Measurements from ENCODE around the gene ZFY. TPM values are rescaled to one million over a fixed set of nuclear protein-coding genes. Genes with fewer than 3 reads are reported as not detected.

The ZFY gene
- total RNA-seq = 10 to 100 TPM in 2 of 7 donors, not detected in 5; 12.7 to 13.9 TPM
- polyA plus RNA-seq = 1 to 10 TPM in 2 of 3 donors, not detected in 1; 5.0 to 5.5 TPM
- long read RNA-seq, donor 1 = 0 reads
- long read RNA-seq, donor 2, full-length matches to known transcripts = 1 of 1 reads
- long read RNA-seq, donor 2, partial matches to known transcripts = 0 of 1 reads
- long read RNA-seq, donor 2, other reads (novel, unspliced or antisense) = 0 of 1 reads

DNA sequence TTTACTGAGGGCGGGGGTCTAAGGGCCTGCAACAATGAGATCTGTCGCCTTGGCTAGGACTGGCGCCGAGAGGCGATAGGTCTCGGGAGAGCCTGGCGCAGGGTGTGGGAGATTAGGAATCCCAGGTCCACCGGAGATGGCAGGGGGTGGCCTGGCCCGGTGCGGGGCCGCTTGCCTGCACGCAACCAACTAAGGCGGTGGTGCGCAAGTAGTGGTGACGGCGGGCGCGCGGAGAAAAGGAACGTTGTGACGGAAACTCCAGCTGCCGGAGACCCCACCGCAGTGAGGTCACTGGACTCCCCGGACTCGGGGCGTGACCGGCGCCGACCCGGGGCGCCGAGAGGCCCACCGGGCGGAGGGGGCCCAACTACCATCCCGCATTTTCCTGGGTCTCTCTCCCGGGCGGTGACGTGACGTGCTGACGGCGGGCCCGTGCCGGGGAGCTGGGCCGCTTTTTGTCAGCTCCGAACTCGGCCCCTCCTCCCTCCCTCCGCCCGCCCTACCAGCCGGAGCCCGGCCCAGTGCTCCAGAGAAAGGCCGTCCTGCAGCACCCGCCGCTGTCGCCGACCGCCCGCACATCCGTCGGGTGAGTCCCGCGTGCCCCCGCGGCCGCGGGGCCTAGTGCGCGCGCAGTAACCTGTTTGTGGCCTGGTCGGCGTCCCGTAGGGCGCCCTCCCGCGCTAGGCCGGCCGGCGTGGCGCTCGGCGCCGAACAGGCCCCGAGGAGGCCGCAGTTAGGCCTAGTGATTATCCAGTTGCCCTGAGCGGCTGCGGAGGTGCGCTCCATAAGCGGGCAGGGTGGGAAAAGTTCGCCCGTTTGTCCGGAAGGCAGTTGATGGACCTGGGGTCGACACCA is at the start of gene ZFY:
Gene ZFY (plus strand): TSS at position 521 of the 855 bp plus-strand sequence. CDS start 18,556 bp downstream, outside the sequence.
- intact Hi-C loops (cut with DNase I; ENCODE audit: low total_unique reads) = no loop called here
- H3K36me3 ChIP-seq = no peaks in the 10 kb centered on the region
- no peak for DNase-seq
- WGBS, 5 donors = 0 to 1% (median 0%) methylated on average over 10 to 90 of the region's 91 CpGs; no CpG with 5 or more reads in 2 of the 5 donors
- peaks cover 0 to 50% (median 14%) of the 10 kb centered on the region in 6 donors for H3K4me1 ChIP-seq
- H3K9me3 ChIP-seq = no peaks in the 10 kb centered on the region
- TF ChIP-seq POLR2A (IDR thresholded peaks at IDR 0.05) (no peak), POLR2AphosphoS5 (IDR thresholded peaks at IDR 0.05) (no peak)
- TF ChIP-seq, protein P1, sequence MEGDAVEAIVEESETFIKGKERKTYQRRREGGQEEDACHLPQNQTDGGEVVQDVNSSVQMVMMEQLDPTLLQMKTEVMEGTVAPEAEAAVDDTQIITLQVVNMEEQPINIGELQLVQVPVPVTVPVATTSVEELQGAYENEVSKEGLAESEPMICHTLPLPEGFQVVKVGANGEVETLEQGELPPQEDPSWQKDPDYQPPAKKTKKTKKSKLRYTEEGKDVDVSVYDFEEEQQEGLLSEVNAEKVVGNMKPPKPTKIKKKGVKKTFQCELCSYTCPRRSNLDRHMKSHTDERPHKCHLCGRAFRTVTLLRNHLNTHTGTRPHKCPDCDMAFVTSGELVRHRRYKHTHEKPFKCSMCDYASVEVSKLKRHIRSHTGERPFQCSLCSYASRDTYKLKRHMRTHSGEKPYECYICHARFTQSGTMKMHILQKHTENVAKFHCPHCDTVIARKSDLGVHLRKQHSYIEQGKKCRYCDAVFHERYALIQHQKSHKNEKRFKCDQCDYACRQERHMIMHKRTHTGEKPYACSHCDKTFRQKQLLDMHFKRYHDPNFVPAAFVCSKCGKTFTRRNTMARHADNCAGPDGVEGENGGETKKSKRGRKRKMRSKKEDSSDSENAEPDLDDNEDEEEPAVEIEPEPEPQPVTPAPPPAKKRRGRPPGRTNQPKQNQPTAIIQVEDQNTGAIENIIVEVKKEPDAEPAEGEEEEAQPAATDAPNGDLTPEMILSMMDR (IDR thresholded peaks at IDR 0.05 in 8 of 11, conservative IDR thresholded peaks at IDR 0.05 in 3 of 11) = no peak
- no peaks in the 10 kb centered on the region for H3K27me3 ChIP-seq (replicated peaks in 1 of 7)
- H3K27ac ChIP-seq = peak within 1 kb of the TSS in 3 of 8 donors; percentile 97 to 98 (median 98)
- peak within 1 kb of the TSS in 4 of 8 donors; percentile 19 to 50 (median 36) for H3K4me3 ChIP-seq

DNA sequence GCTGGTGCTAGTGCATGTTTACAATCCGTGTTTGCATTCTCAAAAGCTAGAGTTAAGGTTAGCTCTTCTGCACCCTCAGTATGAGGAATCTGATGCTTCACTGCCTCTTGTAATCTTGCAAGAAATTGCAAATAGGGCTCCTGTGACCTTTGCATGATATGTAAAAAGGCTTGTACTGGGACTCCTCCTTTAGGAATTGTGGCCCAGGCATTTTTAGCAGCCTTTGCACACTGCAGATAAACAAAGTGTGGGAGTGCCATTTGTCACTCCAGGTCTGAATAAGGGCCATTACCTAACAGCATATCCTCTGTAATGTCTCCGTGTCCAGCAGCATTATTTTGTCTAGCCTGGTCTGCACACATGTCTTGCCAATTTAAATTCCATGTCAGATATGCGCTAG is 49.3 kb upstream of the ZFY start:
- Histone ChIP-seq H3K36me3 (no peaks in the 10 kb centered on the region), H3K27me3 (replicated peaks in 1 of 7) (no peaks in the 10 kb centered on the region), H3K9me3 (no peaks in the 10 kb centered on the region), H3K27ac (no peak overlapping the region), H3K4me3 (no peak overlapping the region), H3K4me1 (no peaks in the 10 kb centered on the region)
- TF ChIP-seq POLR2AphosphoS5 (IDR thresholded peaks at IDR 0.05) = no peak
- TF ChIP-seq, protein P1 (IDR thresholded peaks at IDR 0.05 in 8 of 11, conservative IDR thresholded peaks at IDR 0.05 in 3 of 11) = no peak
- TF ChIP-seq POLR2A (IDR thresholded peaks at IDR 0.05) = no peak
- intact Hi-C loops (cut with DNase I; ENCODE audit: low total_unique reads) = no loop called here
- no peak for DNase-seq
- WGBS, 5 donors = 68 to 80% (median 70%) methylated on average over 3 of the region's 3 CpGs; no CpG with 5 or more reads in 2 of the 5 donors

DNA sequence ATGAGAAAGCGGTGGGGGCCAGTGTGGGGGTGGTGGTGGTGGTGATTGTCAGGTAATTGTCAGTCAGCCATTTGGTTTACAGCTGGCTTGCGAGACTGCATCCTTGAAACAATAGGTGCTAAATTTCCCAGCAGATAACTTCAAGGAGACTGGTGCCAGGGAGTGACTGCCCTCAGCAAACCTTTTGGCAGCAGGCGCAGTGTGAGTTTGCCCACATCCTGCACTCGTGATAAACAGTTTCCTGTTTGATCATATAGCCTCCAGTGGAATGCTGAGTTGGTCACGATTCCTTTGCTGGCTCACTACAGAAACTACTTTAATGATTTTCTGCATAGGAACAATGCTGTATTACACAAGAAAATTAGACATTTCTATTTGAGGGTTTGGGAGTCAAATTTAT is 47.8 kb upstream of the ZFY start:
- no peaks in the 10 kb centered on the region for H3K27me3 ChIP-seq (replicated peaks in 1 of 7)
- WGBS, 5 donors = 26 to 60% (median 34%) methylated on average over 3 to 5 of the region's 5 CpGs; no CpG with 5 or more reads in 2 of the 5 donors
- intact Hi-C loops (cut with DNase I; ENCODE audit: low total_unique reads) = no loop called here
- H3K27ac ChIP-seq = peak overlapping the region in 2 of 8 donors; percentile 42 to 53
- H3K9me3 ChIP-seq = no peaks in the 10 kb centered on the region
- TF ChIP-seq POLR2A (IDR thresholded peaks at IDR 0.05) (no peak), POLR2AphosphoS5 (IDR thresholded peaks at IDR 0.05) (no peak)
- TF ChIP-seq, protein P1 (IDR thresholded peaks at IDR 0.05 in 8 of 11, conservative IDR thresholded peaks at IDR 0.05 in 3 of 11) = no peak
- no peak overlapping the region for H3K4me3 ChIP-seq
- H3K36me3 ChIP-seq = no peaks in the 10 kb centered on the region
- no peak for DNase-seq
- no peaks in the 10 kb centered on the region for H3K4me1 ChIP-seq

DNA sequence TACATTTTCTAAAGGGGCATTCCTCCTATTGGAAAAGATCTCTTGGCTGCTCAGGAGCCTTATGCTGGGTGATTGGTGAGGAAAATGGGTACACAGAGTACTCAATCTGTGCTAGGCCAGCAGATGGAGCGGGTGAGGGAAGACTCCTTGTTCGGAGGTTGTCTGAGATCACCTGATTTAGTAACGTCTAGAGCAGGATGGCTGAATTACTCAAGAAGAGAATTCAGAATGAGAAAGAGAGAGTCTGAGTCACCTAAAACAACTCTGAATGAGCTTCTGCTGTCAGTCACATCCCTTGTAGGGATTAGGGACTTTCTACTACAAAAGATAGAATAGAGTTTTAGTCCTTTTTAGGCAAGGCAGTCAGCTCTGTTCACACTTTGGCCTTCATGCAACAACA is 47.2 kb upstream of the ZFY start:
- intact Hi-C loops (cut with DNase I; ENCODE audit: low total_unique reads) = no loop called here
- WGBS, 5 donors = 68 to 74% (median 74%) methylated on average over 3 of the region's 3 CpGs; no CpG with 5 or more reads in 2 of the 5 donors
- Histone ChIP-seq H3K9me3 (no peaks in the 10 kb centered on the region), H3K4me1 (no peaks in the 10 kb centered on the region), H3K27ac (peak overlapping the region in 2 of 8 donors; percentile 42 to 53), H3K36me3 (no peaks in the 10 kb centered on the region), H3K27me3 (replicated peaks in 1 of 7) (no peaks in the 10 kb centered on the region), H3K4me3 (no peak overlapping the region)
- DNase-seq = no peak
- no peak for TF ChIP-seq POLR2A (IDR thresholded peaks at IDR 0.05)
- TF ChIP-seq, protein P1 (IDR thresholded peaks at IDR 0.05 in 8 of 11, conservative IDR thresholded peaks at IDR 0.05 in 3 of 11) = no peak
- no peak for TF ChIP-seq POLR2AphosphoS5 (IDR thresholded peaks at IDR 0.05)

Measured in spleen (tissue), 13 donors.